GM18867 (cell line): Measurements from ENCODE around the gene UGT1A5.
"Not testable (repeated sequence)": the region's sequence is repeated elsewhere in the genome, so short reads cannot be mapped to it uniquely, and the experiment has no call there.

ENCODE experiments used
- ATAC-seq: cut with Tn5 transposase; IDR thresholded peaks from one replicate; pipeline ENCODE4 v1.9.1; 2021; ENCODE audit warnings: mild to moderate bottlenecking, moderate library complexity; ENCODE audit not compliant: unreplicated experiment

UGT1A5 gene

GRCh38 chr2:233693963-233694362, 18.7 kb upstream of the UGT1A5 start:
- ATAC-seq = no peak

- no peak for ATAC-seq
These were observed 14.0 kb upstream of the UGT1A5 start for GRCh38 chr2:233698740-233699139.

GRCh38 chr2:233699424-233700027, 13.2 kb upstream of the UGT1A5 start:
- no peak for ATAC-seq

GRCh38 chr2:233700028-233700635, 12.6 kb upstream of the UGT1A5 start:
- ATAC-seq = no peak

GRCh38 chr2:233700842-233701241, 11.9 kb upstream of the UGT1A5 start:
- ATAC-seq = not testable (repeated sequence)

- no peak for ATAC-seq
These were observed 10.5 kb upstream of the UGT1A5 start for GRCh38 chr2:233702238-233702637.

- ATAC-seq = no peak
These were observed 6.7 kb upstream of the UGT1A5 start for GRCh38 chr2:233705911-233706506.

GRCh38 chr2:233706720-233707119, 6.0 kb upstream of the UGT1A5 start:
- no peak for ATAC-seq

GRCh38 chr2:233707940-233708644, 4.6 kb upstream of the UGT1A5 start:
- no peak for ATAC-seq

GRCh38 chr2:233708942-233709341, 3.8 kb upstream of the UGT1A5 start:
- no peak for ATAC-seq

GRCh38 chr2:233711312-233712008, 1.2 kb upstream of the UGT1A5 start:
- peak; percentile 57 for ATAC-seq

- ATAC-seq = no peak
These were observed 532 bp downstream of the UGT1A5 start for GRCh38 chr2:233713262-233713615.

GRCh38 chr2:233714121-233714520, 1.4 kb downstream of the UGT1A5 start:
- no peak for ATAC-seq

- ATAC-seq = no peak
These were observed 5.8 kb downstream of the UGT1A5 start, which contains the start of gene UGT1A4 for GRCh38 chr2:233718552-233718951. UGT1A4 (plus strand) TSS chr2:233718736; CDS start chr2:233718821, 85 bp downstream.

GRCh38 chr2:233728723-233729301, 16.1 kb downstream of the UGT1A5 start, which contains the start of gene UGT1A3:
UGT1A3 (plus strand) TSS chr2:233729042; CDS start chr2:233729127, 85 bp downstream.
- ATAC-seq = no peak

GRCh38 chr2:233736868-233737653, 24.4 kb downstream of the UGT1A5 start:
- not testable (repeated sequence) for ATAC-seq

- ATAC-seq = no peak
These were observed 28.2 kb downstream of the UGT1A5 start for GRCh38 chr2:233740870-233741269.

- ATAC-seq = no peak
These were observed 31.0 kb downstream of the UGT1A5 start for GRCh38 chr2:233743464-233744259.
